ENCODE measurements around the gene C2CD3. TPM values are rescaled to one million over a fixed set of nuclear protein-coding genes. Genes with fewer than 3 reads are reported as not detected.

The C2CD3 gene
- total RNA-seq, 4 donors from 2014 or later = 5.9 to 19.1 (median 14.2) TPM

GRCh38 chr11:74106124-74106523 is 64.7 kb downstream of the C2CD3 start:
- no peak for DNase-seq
- TF ChIP-seq CTCF (IDR thresholded peaks at IDR 0.05) (no peak), POLR2A (IDR thresholded peaks at IDR 0.05) (no peak)
- Histone ChIP-seq H3K27me3 (no peaks in the 10 kb centered on the region), H3K9me3 (no peaks in the 10 kb centered on the region), H3K4me1 (no peaks in the 10 kb centered on the region), H3K36me3 (peaks cover 0 to 63% (median 11%) of the 10 kb centered on the region in 3 donors), H3K27ac (no peak overlapping the region), H3K4me3 (no peak overlapping the region)
- intact Hi-C loops (cut with DNase I) = no loop called here
- 92 to 100% methylated on average over 1 of the region's 1 CpG for WGBS, 2 donors

GRCh38 chr11:74102321-74102720 is 68.5 kb downstream of the C2CD3 start:
- intact Hi-C loops (cut with DNase I) = no loop called here
- H3K36me3 ChIP-seq = peaks cover 0 to 90% (median 11%) of the 10 kb centered on the region in 3 donors
- TF ChIP-seq CTCF (IDR thresholded peaks at IDR 0.05) (no peak), POLR2A (IDR thresholded peaks at IDR 0.05) (no peak)

DNA sequence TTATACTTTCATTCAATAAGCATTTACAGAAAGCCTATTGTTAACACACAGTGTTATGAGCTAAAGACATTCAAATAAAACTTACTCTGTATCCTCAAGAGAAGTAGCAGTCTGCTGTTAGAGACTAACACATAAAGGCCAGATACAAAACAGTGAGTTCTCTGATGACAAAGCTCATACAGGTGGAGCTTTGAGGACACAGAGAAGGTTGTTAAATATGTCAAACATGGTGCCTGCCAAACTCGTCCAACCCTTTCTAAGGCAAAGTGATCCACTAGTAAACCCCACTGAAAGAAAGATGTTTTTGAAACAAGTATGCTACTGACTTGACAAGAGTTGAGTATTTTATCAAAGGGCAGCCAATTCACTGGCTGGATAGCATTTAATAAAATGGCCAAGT is 70.1 kb downstream of the C2CD3 start:
- no peak for DNase-seq
- no peak for TF ChIP-seq POLR2A (IDR thresholded peaks at IDR 0.05)
- TF ChIP-seq CTCF (IDR thresholded peaks at IDR 0.05) = no peak
- no peaks in the 10 kb centered on the region for H3K27me3 ChIP-seq
- no peak overlapping the region for H3K27ac ChIP-seq
- no peaks in the 10 kb centered on the region for H3K9me3 ChIP-seq
- peaks cover 0 to 98% (median 11%) of the 10 kb centered on the region in 3 donors for H3K36me3 ChIP-seq
- intact Hi-C loops (cut with DNase I) = no loop called here
- WGBS, 2 donors = 82 to 83% methylated on average over 1 of the region's 1 CpG
- no peaks in the 10 kb centered on the region for H3K4me1 ChIP-seq
- H3K4me3 ChIP-seq = no peak overlapping the region

More at GRCh38 chr11:74102321-74102720, 68.5 kb downstream of the C2CD3 start:
- H3K4me1 ChIP-seq = no peaks in the 10 kb centered on the region
- H3K4me3 ChIP-seq = no peak overlapping the region
- no peaks in the 10 kb centered on the region for H3K9me3 ChIP-seq
- H3K27ac ChIP-seq = no peak overlapping the region
- no peaks in the 10 kb centered on the region for H3K27me3 ChIP-seq
- no peak for DNase-seq

DNA sequence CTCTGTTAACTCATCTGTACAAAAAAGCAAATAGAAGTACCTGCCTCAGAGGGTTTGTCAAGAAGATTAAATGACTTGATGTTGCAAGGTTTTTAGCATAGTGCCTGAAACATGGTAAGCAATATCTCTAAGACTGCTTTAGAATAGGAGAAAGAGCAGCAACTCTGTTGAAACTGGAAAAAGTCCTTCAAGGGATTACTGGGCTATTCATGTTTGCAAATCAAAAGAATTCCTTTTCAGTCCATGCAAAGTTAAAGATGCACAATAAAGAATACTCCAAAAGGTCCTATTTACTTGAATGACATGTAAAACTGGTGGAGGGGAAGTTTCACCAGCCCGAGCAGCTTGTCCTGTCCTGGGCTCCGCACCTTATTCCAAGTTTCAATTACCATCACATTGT is 70.6 kb downstream of the C2CD3 start:
- TF ChIP-seq CTCF (IDR thresholded peaks at IDR 0.05) (no peak), POLR2A (IDR thresholded peaks at IDR 0.05) (no peak)
- peaks cover 0 to 97% (median 6%) of the 10 kb centered on the region in 3 donors for H3K36me3 ChIP-seq
- no peaks in the 10 kb centered on the region for H3K4me1 ChIP-seq
- intact Hi-C loops (cut with DNase I) = no loop called here
- WGBS, 2 donors = 92 to 96% methylated on average over 2 of the region's 2 CpGs
- H3K27ac ChIP-seq = no peak overlapping the region
- no peak for DNase-seq
- H3K9me3 ChIP-seq = no peaks in the 10 kb centered on the region
- H3K27me3 ChIP-seq = no peaks in the 10 kb centered on the region
- no peak overlapping the region for H3K4me3 ChIP-seq

- no peak overlapping the region for H3K4me3 ChIP-seq
- H3K36me3 ChIP-seq = peaks cover 0 to 97% (median 7%) of the 10 kb centered on the region in 3 donors
- H3K27me3 ChIP-seq = no peaks in the 10 kb centered on the region
- H3K4me1 ChIP-seq = no peaks in the 10 kb centered on the region
- WGBS, 2 donors = 80 to 82% methylated on average over 4 of the region's 4 CpGs
- H3K27ac ChIP-seq = no peak overlapping the region
- no peak for DNase-seq
- intact Hi-C loops (cut with DNase I) = loop anchor here (10.0 kb wide), 1 partner anchor 133 kb away; no protein-coding TSS in a partner anchor
- H3K9me3 ChIP-seq = no peaks in the 10 kb centered on the region
- no peak for TF ChIP-seq CTCF (IDR thresholded peaks at IDR 0.05)
These were observed 73.0 kb downstream of the C2CD3 start for GRCh38 chr11:74097686-74098237.

Measured in esophagus squamous epithelium (tissue), 5 donors.